SK-N-SH treated with all-trans-retinoic acid at 6 μM for 48 hours (cell line): ENCODE data around the gene PHF5A.

Experiments used
- ZFP30 ChIP-seq: fragments of 450-650 bp; formaldehyde crosslinking; IDR thresholded peaks from 2 replicates; pipeline ENCODE4 v1.5.0; 2022; ENCODE audit warnings: mild to moderate bottlenecking, moderate library complexity
- TF ChIP-seq, protein P1 (sequence below): fragments of 250-450 bp; sonication (Bioruptor Pico); IDR thresholded peaks from 2 replicates; pipeline ENCODE4 v1.5.1; 2020; ENCODE audit warnings: low read depth, mild to moderate bottlenecking, moderate library complexity

DNA sequence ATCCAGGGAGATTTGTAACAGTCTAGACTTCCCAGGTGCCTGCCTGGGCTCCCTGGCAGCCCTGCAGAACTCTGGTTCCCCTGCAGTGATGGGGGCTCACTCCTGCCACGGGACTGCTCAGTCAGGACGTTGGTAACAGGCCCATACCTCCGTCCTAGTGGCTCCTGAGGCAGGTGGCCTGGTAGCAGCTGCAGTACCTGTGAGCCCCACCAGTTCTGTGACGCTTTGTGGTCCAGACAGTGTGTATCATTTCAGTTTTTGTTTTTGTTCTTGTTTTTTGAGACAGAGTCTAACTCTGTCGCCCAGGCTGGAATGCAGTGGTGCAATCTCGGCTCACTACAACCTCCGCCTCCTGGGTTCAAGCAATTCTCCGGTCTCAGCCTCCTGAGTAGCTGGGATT, 48.0 kb upstream of the PHF5A start:
- TF ChIP-seq, protein P1, sequence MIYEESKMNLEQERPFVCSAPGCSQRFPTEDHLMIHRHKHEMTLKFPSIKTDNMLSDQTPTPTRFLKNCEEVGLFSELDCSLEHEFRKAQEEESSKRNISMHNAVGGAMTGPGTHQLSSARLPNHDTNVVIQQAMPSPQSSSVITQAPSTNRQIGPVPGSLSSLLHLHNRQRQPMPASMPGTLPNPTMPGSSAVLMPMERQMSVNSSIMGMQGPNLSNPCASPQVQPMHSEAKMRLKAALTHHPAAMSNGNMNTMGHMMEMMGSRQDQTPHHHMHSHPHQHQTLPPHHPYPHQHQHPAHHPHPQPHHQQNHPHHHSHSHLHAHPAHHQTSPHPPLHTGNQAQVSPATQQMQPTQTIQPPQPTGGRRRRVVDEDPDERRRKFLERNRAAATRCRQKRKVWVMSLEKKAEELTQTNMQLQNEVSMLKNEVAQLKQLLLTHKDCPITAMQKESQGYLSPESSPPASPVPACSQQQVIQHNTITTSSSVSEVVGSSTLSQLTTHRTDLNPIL: no peak
- TF ChIP-seq ZFP30 (CRISPR knock-in tag): no peak
